CD14-positive monocyte (primary cell): ENCODE data around the gene AANAT. TPM values are rescaled to one million over a fixed set of nuclear protein-coding genes. Genes with fewer than 3 reads are reported as not detected.

Experiments used
- DNase-seq, 3 donors: peaks; one replicate each; pipeline ENCODE4 v3.0.0-alpha.2; 2011 to 2022
- H2AFZ ChIP-seq: 2 replicates; pipeline ENCODE4 v1.6.0; 2012; ENCODE audit warnings: mild to moderate bottlenecking, low read depth, low read length, inconsistent platforms; ENCODE audit not compliant: insufficient read depth, poor library complexity, severe bottlenecking
- H3K27ac ChIP-seq, 2 donors: 1 replicate in 1 of 2; 2 replicates in 1 of 2; pipeline ENCODE4 v1.5.1; 2012 to 2013; ENCODE audit warnings: low read length in 2 of 2, control low read depth in 1 of 2, inconsistent platforms in 1 of 2, low read depth in 1 of 2, mild to moderate bottlenecking in 1 of 2
- H3K27me3 ChIP-seq, 2 donors: one replicate each; pipeline versions ENCODE4 v1.6.0 to v1.6.1; 2011 to 2013; ENCODE audit warnings: low read length in 2 of 2; ENCODE audit not compliant: control insufficient read depth in 2 of 2, insufficient read depth in 2 of 2
- H3K36me3 ChIP-seq, 2 donors: replicated peaks in 1 of 2; 1 replicate in 1 of 2; 2 replicates in 1 of 2; pipeline versions ENCODE4 v1.5.1 to v1.6.1; 2012 to 2013; ENCODE audit warnings: low read length in 2 of 2, control low read depth in 1 of 2, inconsistent platforms in 1 of 2, mild to moderate bottlenecking in 1 of 2; ENCODE audit not compliant: insufficient read depth in 2 of 2, control insufficient read depth in 1 of 2
- H3K4me1 ChIP-seq, 2 donors: 1 replicate in 1 of 2; 2 replicates in 1 of 2; pipeline versions ENCODE4 v1.5.1 to v1.6.1; 2012 to 2013; ENCODE audit warnings: low read length in 2 of 2, control low read depth in 1 of 2, inconsistent platforms in 1 of 2, mild to moderate bottlenecking in 1 of 2, moderate library complexity in 1 of 2; ENCODE audit not compliant: insufficient read depth in 2 of 2, control insufficient read depth in 1 of 2
- H3K4me2 ChIP-seq: replicated peaks from 2 replicates; pipeline ENCODE3; 2012; ENCODE audit warnings: low read length, moderate library complexity, mild to moderate bottlenecking; ENCODE audit not compliant: poor library complexity, severe bottlenecking; ENCODE audit errors: extremely low read depth
- H3K4me3 ChIP-seq, 3 experiments: fragments of 200-600 bp in 1 of 3; sonication (generic) in 1 of 3; replicated peaks in 1 of 3; 1 replicate in 2 of 3; 2 replicates in 1 of 3; pipeline ENCODE4 v1.5.1; 2011 to 2013; ENCODE audit warnings: low read length in 3 of 3, mild to moderate bottlenecking in 3 of 3, control low read depth in 2 of 3, low read depth in 2 of 3, inconsistent platforms in 1 of 3, moderate library complexity in 1 of 3
- H3K79me2 ChIP-seq: 2 replicates; pipeline ENCODE4 v1.6.0; 2012; ENCODE audit warnings: mild to moderate bottlenecking, control low read depth, inconsistent platforms, low read length, moderate library complexity; ENCODE audit not compliant: insufficient read depth
- H3K9ac ChIP-seq: 2 replicates; pipeline ENCODE4 v1.6.0; 2017; ENCODE audit warnings: low read length, mild to moderate bottlenecking; ENCODE audit not compliant: insufficient read depth, poor library complexity, severe bottlenecking
- H3K9me3 ChIP-seq, 2 donors: replicated peaks in 1 of 2; 1 replicate in 1 of 2; 2 replicates in 1 of 2; pipeline versions ENCODE4 v1.5.1 to v1.6.1; 2012 to 2013; ENCODE audit warnings: low read length in 2 of 2, control low read depth in 1 of 2; ENCODE audit not compliant: control insufficient read depth in 1 of 2, insufficient read depth in 1 of 2
- H4K20me1 ChIP-seq: 2 replicates; pipeline ENCODE4 v1.6.0; 2012; ENCODE audit warnings: mild to moderate bottlenecking, low read length, control low read depth, moderate library complexity; ENCODE audit not compliant: insufficient read depth
- H3K27ac Mint-ChIP-seq, 7 donors: one replicate each; pipeline ENCODE4 v1.8.0; 2020; ENCODE audit warnings: mild to moderate bottlenecking in 7 of 7, mixed read lengths in 7 of 7, moderate library complexity in 6 of 7, inconsistent platforms in 2 of 7
- H3K27me3 Mint-ChIP-seq, 3 donors: one replicate each; pipeline ENCODE4 v1.8.0; 2021 to 2022; ENCODE audit warnings: low read depth in 3 of 3, mild to moderate bottlenecking in 3 of 3, mixed read lengths in 3 of 3, moderate library complexity in 3 of 3, inconsistent platforms in 1 of 3
- H3K36me3 Mint-ChIP-seq, 2 donors: one replicate each; pipeline ENCODE4 v1.8.0; 2020; ENCODE audit warnings: mixed read lengths in 2 of 2, inconsistent platforms in 1 of 2, mild to moderate bottlenecking in 1 of 2
- H3K4me1 Mint-ChIP-seq: one replicate; pipeline ENCODE4 v1.8.0; 2020; ENCODE audit warnings: mild to moderate bottlenecking, mixed read lengths
- H3K4me3 Mint-ChIP-seq, 2 donors: one replicate each; pipeline ENCODE4 v1.8.0; 2020; ENCODE audit warnings: mild to moderate bottlenecking in 2 of 2, mixed read lengths in 2 of 2, moderate library complexity in 1 of 2
- H3K9me3 Mint-ChIP-seq, 7 donors: one replicate each; pipeline ENCODE4 v1.8.0; 2020 to 2022; ENCODE audit warnings: mixed read lengths in 7 of 7, mild to moderate bottlenecking in 6 of 7, moderate library complexity in 6 of 7, inconsistent platforms in 2 of 7
- CTCF ChIP-seq: fragments of 200-600 bp; IDR thresholded peaks from one replicate; pipeline ENCODE4 v1.8.0; 2022; ENCODE audit warnings: antibody characterized with exemption, mild to moderate bottlenecking
- WGBS: methylation state at CpG from one replicate; pipeline ENCODE4 v1.1.5; 2013; ENCODE audit warnings: missing lambda C conversion rate; ENCODE audit not compliant: insufficient coverage; 5-methylcytosine and 5-hydroxymethylcytosine counted together
- intact Hi-C, 2 donors: fragments of 100-400 bp; cut with micrococcal nuclease; formaldehyde crosslinking; loops; one replicate each; pipeline versions ENCODE4 v1.15.0 to v1.15.1; 2023
- polyA plus RNA-seq, 3 donors: library from polyadenylated mRNA; depleted of rRNA in 1 of 3; unstranded in 2 of 3; stranded (reverse) in 1 of 3; fragments of 300-500 nt in 2 of 3; fragments of >200 nt in 1 of 3; fragmentation: Illumina TruSeq in 2 of 3; gene quantifications; 1 replicate in 2 of 3; 2 replicates in 1 of 3; pipeline ENCODE4 v1.2.3, GENCODE V29; 2012 to 2021

AANAT gene
- polyA plus RNA-seq, 3 donors = not detected

- Histone ChIP-seq H2AFZ (no peak overlapping the region), H3K9ac (no peak overlapping the region), H3K36me3 (no peaks in the 10 kb centered on the region), H3K4me2 (no peak overlapping the region), H3K27me3 (no peaks in the 10 kb centered on the region), H3K27ac (no peak overlapping the region), H3K4me1 (no peaks in the 10 kb centered on the region), H4K20me1 (peaks cover 93% of the 10 kb centered on the region), H3K9me3 (no peaks in the 10 kb centered on the region), H3K79me2 (peaks cover 60% of the 10 kb centered on the region), H3K4me3 (no peak overlapping the region)
- H3K4me1 Mint-ChIP-seq = peaks cover 14% of the 10 kb centered on the region
- no peak for TF ChIP-seq CTCF
- 100% methylated on average over 7 of the region's 11 CpGs for WGBS
- peaks cover 0 to 1% (median 0%) of the 10 kb centered on the region in 3 donors for H3K27me3 Mint-ChIP-seq
- H3K36me3 Mint-ChIP-seq = peaks cover 11 to 13% of the 10 kb centered on the region in 2 donors
- DNase-seq = no peak
- peak overlapping the region in 1 of 7 donors; percentile 37 for H3K27ac Mint-ChIP-seq
- no peak overlapping the region for H3K4me3 Mint-ChIP-seq
- intact Hi-C loops = no loop called here
- no peaks in the 10 kb centered on the region for H3K9me3 Mint-ChIP-seq
These were observed 31.7 kb upstream of the AANAT start for GRCh38 chr17:76435751-76436150.

GRCh38 chr17:76437467-76438402 lies 29.7 kb upstream of the AANAT start:
- 96% methylated on average over 4 of the region's 13 CpGs for WGBS
- DNase-seq = no peak
- no peak overlapping the region for H3K4me3 ChIP-seq
- Mint-ChIP-seq H3K9me3 (no peaks in the 10 kb centered on the region), H3K36me3 (peaks cover 15 to 17% of the 10 kb centered on the region in 2 donors), H3K4me3 (no peak overlapping the region), H3K27ac (peak overlapping the region in 1 of 7 donors; percentile 30), H3K4me1 (peaks cover 18% of the 10 kb centered on the region), H3K27me3 (peaks cover 0 to 1% (median 0%) of the 10 kb centered on the region in 3 donors)
- no peaks in the 10 kb centered on the region for H3K27me3 ChIP-seq
- no peak overlapping the region for H3K27ac ChIP-seq
- H3K79me2 ChIP-seq = peaks cover 66% of the 10 kb centered on the region
- H4K20me1 ChIP-seq = peaks cover 93% of the 10 kb centered on the region
- H3K9ac ChIP-seq = no peak overlapping the region
- H3K36me3 ChIP-seq = no peaks in the 10 kb centered on the region
- no peaks in the 10 kb centered on the region for H3K9me3 ChIP-seq
- no peak overlapping the region for H3K4me2 ChIP-seq
- intact Hi-C loops = no loop called here
- H3K4me1 ChIP-seq = peaks cover 0 to 3% of the 10 kb centered on the region in 2 donors
- H2AFZ ChIP-seq = no peak overlapping the region
- no peak for TF ChIP-seq CTCF
